Activated T-cell treated with anti-CD3 and anti-CD28 coated beads, Interleukin-2, amount 50 U/mL, for 72 hours (primary cell): Measurements from ENCODE around the gene GPC1. TPM values are rescaled to one million over a fixed set of nuclear protein-coding genes. Genes with fewer than 3 reads are reported as not detected.

Experiments
- ATAC-seq, 2 donors: fragments of 150-1000 bp; cut with Tn5 transposase; replicated peaks in 1 of 2; 2 replicates each; pipeline ENCODE4 v1.10.0; 2021; ENCODE audit warnings: moderate library complexity in 2 of 2, mild to moderate bottlenecking in 1 of 2
- DNase-seq, 2 donors: peaks; one replicate each; pipeline ENCODE4 v3.0.0; 2021 to 2022; ENCODE audit warnings: mixed read lengths in 1 of 2
- H3K27ac Mint-ChIP-seq: one replicate; pipeline ENCODE4 v1.8.0; 2022; ENCODE audit warnings: mild to moderate bottlenecking, moderate library complexity, mixed read lengths
- H3K27me3 Mint-ChIP-seq: one replicate; pipeline ENCODE4 v1.8.0; 2022; ENCODE audit warnings: low read depth, mixed read lengths
- H3K36me3 Mint-ChIP-seq, 2 donors: one replicate each; pipeline ENCODE4 v1.8.0; 2022; ENCODE audit warnings: mixed read lengths in 2 of 2, mild to moderate bottlenecking in 1 of 2; ENCODE audit not compliant: insufficient read depth in 2 of 2
- H3K4me1 Mint-ChIP-seq: one replicate; pipeline ENCODE4 v1.8.0; 2022; ENCODE audit warnings: low read depth, mixed read lengths
- H3K4me3 Mint-ChIP-seq, 2 donors: one replicate each; pipeline ENCODE4 v1.8.0; 2022; ENCODE audit warnings: mild to moderate bottlenecking in 2 of 2, mixed read lengths in 2 of 2, moderate library complexity in 2 of 2
- H3K9me3 Mint-ChIP-seq, 2 donors: one replicate each; pipeline ENCODE4 v1.8.0; 2022; ENCODE audit warnings: mixed read lengths in 2 of 2
- total RNA-seq, 2 donors: library from RNA; stranded (reverse); gene quantifications; one replicate each; pipeline ENCODE4 v1.2.3, GENCODE V29; 2022

The GPC1 gene
- total RNA-seq, 2 donors from 2014 or later, result 3.2 to 3.6 TPM

DNA sequence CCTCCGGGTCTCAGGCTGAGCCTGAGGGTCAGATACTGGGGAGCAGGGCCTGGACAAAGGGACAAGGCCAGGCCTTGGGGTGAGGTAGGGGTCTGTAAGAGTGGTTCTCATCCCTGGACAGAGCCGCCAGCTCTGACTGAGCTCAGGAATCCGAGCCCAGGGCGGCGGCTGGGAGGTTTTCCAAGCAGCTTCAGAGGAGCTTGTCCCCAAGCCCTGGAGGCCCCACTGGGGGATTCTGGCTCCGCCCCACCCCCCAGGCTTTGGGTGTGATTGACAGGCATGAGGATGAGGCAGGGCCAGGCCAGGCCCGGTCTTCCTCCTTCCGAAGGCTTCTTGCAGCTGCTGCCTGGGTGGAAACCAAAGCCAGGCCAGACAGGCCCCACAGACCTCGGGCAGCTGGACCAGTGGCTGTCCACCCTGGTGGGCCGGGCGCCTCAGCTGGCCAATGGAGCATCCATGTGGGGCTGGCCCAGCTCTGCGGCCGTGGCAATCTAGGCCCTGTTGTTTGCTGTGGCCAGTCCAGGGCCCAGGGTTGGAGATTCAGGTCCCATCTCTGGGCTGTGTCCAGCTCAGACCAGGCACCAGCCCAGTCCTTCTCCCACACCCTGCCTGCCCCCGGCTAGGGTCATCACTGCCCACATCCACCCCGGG, 23.1 kb upstream of the GPC1 start:
- no peak for DNase-seq
- Mint-ChIP-seq H3K4me1 (no peaks in the 10 kb centered on the region), H3K36me3 (no peaks in the 10 kb centered on the region), H3K27ac (no peak overlapping the region), H3K27me3 (peaks cover 15% of the 10 kb centered on the region), H3K4me3 (no peak overlapping the region), H3K9me3 (no peaks in the 10 kb centered on the region)
- ATAC-seq, result no peak

GRCh38 chr2:240412975-240413812, 22.3 kb upstream of the GPC1 start:
- peaks cover 15% of the 10 kb centered on the region for H3K27me3 Mint-ChIP-seq
- H3K36me3 Mint-ChIP-seq, result no peaks in the 10 kb centered on the region
- no peaks in the 10 kb centered on the region for H3K9me3 Mint-ChIP-seq
- H3K4me3 Mint-ChIP-seq, result no peak overlapping the region
- no peak overlapping the region for H3K27ac Mint-ChIP-seq
- H3K4me1 Mint-ChIP-seq, result no peaks in the 10 kb centered on the region
- DNase-seq (no peak), ATAC-seq (no peak)

- ATAC-seq (no peak), DNase-seq (no peak)
- Mint-ChIP-seq H3K9me3 (peaks cover 0 to 5% of the 10 kb centered on the region in 2 donors), H3K4me1 (no peaks in the 10 kb centered on the region), H3K4me3 (no peak overlapping the region), H3K27me3 (peaks cover 15% of the 10 kb centered on the region), H3K27ac (no peak overlapping the region), H3K36me3 (peaks cover 0 to 5% of the 10 kb centered on the region in 2 donors)
Observed at GRCh38 chr2:240413813-240414429, 21.5 kb upstream of the GPC1 start.

GRCh38 chr2:240416821-240417220, 18.6 kb upstream of the GPC1 start:
- DNase-seq (no peak), ATAC-seq (no peak)
- Mint-ChIP-seq H3K4me1 (no peaks in the 10 kb centered on the region), H3K27me3 (no peaks in the 10 kb centered on the region), H3K9me3 (peaks cover 0 to 12% of the 10 kb centered on the region in 2 donors), H3K27ac (no peak overlapping the region), H3K4me3 (no peak overlapping the region), H3K36me3 (peaks cover 0 to 7% of the 10 kb centered on the region in 2 donors)

GRCh38 chr2:240418311-240418710, 17.2 kb upstream of the GPC1 start:
- Mint-ChIP-seq H3K4me3 (no peak overlapping the region), H3K9me3 (peaks cover 0 to 12% of the 10 kb centered on the region in 2 donors), H3K27me3 (no peaks in the 10 kb centered on the region), H3K36me3 (peaks cover 0 to 7% of the 10 kb centered on the region in 2 donors), H3K27ac (no peak overlapping the region), H3K4me1 (no peaks in the 10 kb centered on the region)
- DNase-seq (no peak), ATAC-seq (no peak)

DNA sequence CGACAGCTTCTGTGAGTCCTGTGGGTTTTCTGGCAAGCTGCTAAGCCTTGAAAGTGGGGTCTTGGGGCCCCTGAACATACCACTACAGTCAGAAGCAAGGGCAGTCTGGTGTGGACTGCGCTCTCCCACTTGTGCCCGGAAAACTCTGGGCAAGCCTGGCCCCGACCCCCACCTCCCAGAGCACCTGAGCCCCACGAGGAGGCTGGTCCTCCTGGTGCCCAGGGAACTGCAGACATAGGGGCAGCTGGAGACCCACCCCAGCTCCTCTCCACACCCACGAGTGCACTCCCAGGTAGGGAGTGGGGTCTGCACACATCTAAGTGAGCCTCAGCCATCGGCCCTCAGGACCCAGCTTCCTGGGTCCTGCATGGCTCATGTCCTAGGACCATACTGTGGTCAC, 16.2 kb upstream of the GPC1 start:
- DNase-seq, result no peak
- H3K27ac Mint-ChIP-seq, result no peak overlapping the region
- H3K27me3 Mint-ChIP-seq, result no peaks in the 10 kb centered on the region
- H3K9me3 Mint-ChIP-seq, result peaks cover 0 to 12% of the 10 kb centered on the region in 2 donors
- no peak for ATAC-seq
- H3K4me3 Mint-ChIP-seq, result no peak overlapping the region
- H3K36me3 Mint-ChIP-seq, result peaks cover 0 to 7% of the 10 kb centered on the region in 2 donors
- no peaks in the 10 kb centered on the region for H3K4me1 Mint-ChIP-seq

DNA sequence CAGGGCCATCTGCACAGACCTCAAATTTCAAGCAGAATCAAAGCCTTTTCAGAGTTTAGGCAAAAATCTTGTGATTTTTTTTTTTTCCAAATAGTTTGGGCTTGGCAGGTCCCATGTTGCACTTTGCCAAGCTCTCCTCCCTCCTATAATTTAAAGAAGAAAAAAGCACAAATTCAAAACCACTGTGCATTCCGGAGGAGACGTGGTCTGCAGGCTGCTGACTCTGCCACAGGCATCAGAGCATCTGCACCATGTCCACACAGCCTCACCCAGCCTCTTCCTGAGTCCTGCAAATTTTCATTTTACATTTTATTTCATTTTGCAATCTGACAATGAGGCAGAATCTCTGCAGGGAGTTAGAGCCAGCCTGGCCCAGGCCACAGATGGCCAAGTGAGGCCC, 15.7 kb upstream of the GPC1 start:
- no peak for DNase-seq
- H3K36me3 Mint-ChIP-seq, result peaks cover 0 to 7% of the 10 kb centered on the region in 2 donors
- no peak overlapping the region for H3K27ac Mint-ChIP-seq
- no peak for ATAC-seq
- no peaks in the 10 kb centered on the region for H3K27me3 Mint-ChIP-seq
- H3K4me1 Mint-ChIP-seq, result no peaks in the 10 kb centered on the region
- H3K4me3 Mint-ChIP-seq, result no peak overlapping the region
- H3K9me3 Mint-ChIP-seq, result peaks cover 0 to 12% of the 10 kb centered on the region in 2 donors

- DNase-seq, result no peak
- peaks cover 0 to 7% of the 10 kb centered on the region in 2 donors for H3K36me3 Mint-ChIP-seq
Observed at GRCh38 chr2:240420206-240421104, 15.0 kb upstream of the GPC1 start.

GRCh38 chr2:240421381-240421780, 14.1 kb upstream of the GPC1 start:
- H3K4me3 Mint-ChIP-seq, result no peak overlapping the region
- peaks cover 0 to 7% of the 10 kb centered on the region in 2 donors for H3K36me3 Mint-ChIP-seq
- no peak for ATAC-seq
- no peak overlapping the region for H3K27ac Mint-ChIP-seq
- H3K9me3 Mint-ChIP-seq, result peaks cover 0 to 15% of the 10 kb centered on the region in 2 donors
- peaks cover 5% of the 10 kb centered on the region for H3K27me3 Mint-ChIP-seq
- H3K4me1 Mint-ChIP-seq, result no peaks in the 10 kb centered on the region
- DNase-seq, result no peak

More at GRCh38 chr2:240420206-240421104, 15.0 kb upstream of the GPC1 start:
- H3K4me3 Mint-ChIP-seq, result no peak overlapping the region
- no peak overlapping the region for H3K27ac Mint-ChIP-seq
- H3K4me1 Mint-ChIP-seq, result no peaks in the 10 kb centered on the region
- no peaks in the 10 kb centered on the region for H3K27me3 Mint-ChIP-seq
- peaks cover 0 to 12% of the 10 kb centered on the region in 2 donors for H3K9me3 Mint-ChIP-seq
- no peak for ATAC-seq

DNA sequence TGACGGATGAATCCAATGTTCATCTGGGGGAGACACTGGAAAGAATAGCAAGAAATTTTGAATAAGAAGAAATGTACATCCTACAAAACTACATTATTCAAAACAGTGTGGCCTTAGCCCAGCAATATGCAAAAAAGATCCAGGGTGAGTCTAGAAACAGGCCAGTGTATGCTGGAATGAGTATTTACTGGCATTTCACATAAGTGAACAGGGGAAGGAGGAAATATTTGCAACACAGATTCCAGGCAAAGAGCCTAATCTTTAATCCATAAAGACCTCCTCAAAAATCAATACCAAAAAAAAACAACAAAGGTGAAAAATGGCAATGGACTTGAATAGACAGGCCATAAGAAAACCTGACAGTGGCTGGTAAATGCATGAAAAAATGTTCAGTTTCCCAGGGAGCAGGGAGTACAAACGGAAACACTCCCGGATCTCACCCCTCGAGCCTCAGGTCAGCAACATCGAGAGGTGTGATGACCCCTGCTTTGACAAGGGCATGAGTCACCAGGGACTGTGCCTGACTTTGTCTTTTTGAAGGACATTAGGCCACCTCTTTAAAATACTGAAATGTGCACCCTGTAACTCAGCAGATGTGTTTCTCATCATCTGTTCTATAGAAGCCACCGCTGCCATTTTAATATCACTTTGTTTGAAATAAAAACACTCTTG, 12.7 kb upstream of the GPC1 start:
- Mint-ChIP-seq H3K4me3 (no peak overlapping the region), H3K27ac (no peak overlapping the region), H3K27me3 (peaks cover 5% of the 10 kb centered on the region), H3K4me1 (peaks cover 12% of the 10 kb centered on the region), H3K36me3 (peaks cover 0 to 7% of the 10 kb centered on the region in 2 donors), H3K9me3 (peaks cover 1 to 17% of the 10 kb centered on the region in 2 donors)
- ATAC-seq (no peak), DNase-seq (no peak)

DNA sequence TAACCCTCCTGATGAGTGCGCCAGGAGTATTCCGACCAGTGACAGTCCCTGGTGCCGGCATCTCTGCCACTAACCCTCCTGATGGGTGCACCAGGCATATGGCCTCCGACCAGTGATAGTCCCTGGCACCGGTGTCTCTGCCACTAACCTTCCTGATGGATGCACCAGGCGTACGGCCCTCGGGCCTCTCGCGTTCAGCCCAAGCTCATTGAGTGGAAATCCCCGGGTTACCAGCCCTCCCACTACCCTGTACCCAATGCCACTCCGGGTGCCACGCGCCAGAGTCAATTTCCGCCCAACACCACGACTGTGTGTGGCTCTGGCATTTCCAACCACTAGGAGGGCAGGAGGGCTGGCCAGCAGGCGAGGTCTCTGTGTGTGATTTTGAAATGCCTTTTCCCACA, 11.7 kb upstream of the GPC1 start:
- DNase-seq (no peak), ATAC-seq (no peak)
- Mint-ChIP-seq H3K36me3 (peaks cover 0 to 2% of the 10 kb centered on the region in 2 donors), H3K4me3 (no peak overlapping the region), H3K9me3 (peaks cover 1 to 15% of the 10 kb centered on the region in 2 donors), H3K27me3 (peaks cover 9% of the 10 kb centered on the region), H3K4me1 (peaks cover 22% of the 10 kb centered on the region), H3K27ac (no peak overlapping the region)
